A549 (cell line): ENCODE results near the gene GPR35.

Experiments used
- EP300 ChIP-seq, 2 experiments: fragments of >200 bp; sonication (Bioruptor Twin); formaldehyde crosslinking; IDR thresholded peaks; 2 replicates in 1 of 2; 3 replicates in 1 of 2; pipeline ENCODE4 v1.6.1; 2016 to 2017
- MAX ChIP-seq: IDR thresholded peaks from 2 replicates; pipeline ENCODE4 v1.6.1; 2012
- RCOR1 ChIP-seq: fragments of 150-350 bp; IDR thresholded peaks from 2 replicates; pipeline ENCODE4 v1.6.1; 2014; ENCODE audit warnings: antibody characterized with exemption, low read length, low read depth
- SREBF2 ChIP-seq: fragments of 450-650 bp; IDR thresholded peaks from 2 replicates; pipeline ENCODE4 v1.6.1; 2014; ENCODE audit warnings: mild to moderate bottlenecking, moderate library complexity
- ZNF302 ChIP-seq: fragments of 250-450 bp; sonication (Bioruptor Pico); IDR thresholded peaks from 2 replicates; pipeline ENCODE4 v1.9.0; 2021; ENCODE audit warnings: inconsistent platforms, mild to moderate bottlenecking, moderate library complexity
- TF ChIP-seq, protein P1 (sequence below): fragments of 200-600 bp; sonication (generic); IDR thresholded peaks from 2 replicates; pipeline ENCODE4 v1.6.1; 2016; ENCODE audit warnings: antibody characterized with exemption, mild to moderate bottlenecking, moderate library complexity
- TF ChIP-seq, protein P2 (sequence below): fragments of >200 bp; sonication (Bioruptor Twin); formaldehyde crosslinking; IDR thresholded peaks from 3 replicates; pipeline ENCODE4 v1.5.1; 2016

- TF ChIP-seq, protein P1, sequence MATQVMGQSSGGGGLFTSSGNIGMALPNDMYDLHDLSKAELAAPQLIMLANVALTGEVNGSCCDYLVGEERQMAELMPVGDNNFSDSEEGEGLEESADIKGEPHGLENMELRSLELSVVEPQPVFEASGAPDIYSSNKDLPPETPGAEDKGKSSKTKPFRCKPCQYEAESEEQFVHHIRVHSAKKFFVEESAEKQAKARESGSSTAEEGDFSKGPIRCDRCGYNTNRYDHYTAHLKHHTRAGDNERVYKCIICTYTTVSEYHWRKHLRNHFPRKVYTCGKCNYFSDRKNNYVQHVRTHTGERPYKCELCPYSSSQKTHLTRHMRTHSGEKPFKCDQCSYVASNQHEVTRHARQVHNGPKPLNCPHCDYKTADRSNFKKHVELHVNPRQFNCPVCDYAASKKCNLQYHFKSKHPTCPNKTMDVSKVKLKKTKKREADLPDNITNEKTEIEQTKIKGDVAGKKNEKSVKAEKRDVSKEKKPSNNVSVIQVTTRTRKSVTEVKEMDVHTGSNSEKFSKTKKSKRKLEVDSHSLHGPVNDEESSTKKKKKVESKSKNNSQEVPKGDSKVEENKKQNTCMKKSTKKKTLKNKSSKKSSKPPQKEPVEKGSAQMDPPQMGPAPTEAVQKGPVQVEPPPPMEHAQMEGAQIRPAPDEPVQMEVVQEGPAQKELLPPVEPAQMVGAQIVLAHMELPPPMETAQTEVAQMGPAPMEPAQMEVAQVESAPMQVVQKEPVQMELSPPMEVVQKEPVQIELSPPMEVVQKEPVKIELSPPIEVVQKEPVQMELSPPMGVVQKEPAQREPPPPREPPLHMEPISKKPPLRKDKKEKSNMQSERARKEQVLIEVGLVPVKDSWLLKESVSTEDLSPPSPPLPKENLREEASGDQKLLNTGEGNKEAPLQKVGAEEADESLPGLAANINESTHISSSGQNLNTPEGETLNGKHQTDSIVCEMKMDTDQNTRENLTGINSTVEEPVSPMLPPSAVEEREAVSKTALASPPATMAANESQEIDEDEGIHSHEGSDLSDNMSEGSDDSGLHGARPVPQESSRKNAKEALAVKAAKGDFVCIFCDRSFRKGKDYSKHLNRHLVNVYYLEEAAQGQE, result no peak
- no peak for TF ChIP-seq EP300 (IDR thresholded peaks at IDR 0.05)
- TF ChIP-seq, protein P2, sequence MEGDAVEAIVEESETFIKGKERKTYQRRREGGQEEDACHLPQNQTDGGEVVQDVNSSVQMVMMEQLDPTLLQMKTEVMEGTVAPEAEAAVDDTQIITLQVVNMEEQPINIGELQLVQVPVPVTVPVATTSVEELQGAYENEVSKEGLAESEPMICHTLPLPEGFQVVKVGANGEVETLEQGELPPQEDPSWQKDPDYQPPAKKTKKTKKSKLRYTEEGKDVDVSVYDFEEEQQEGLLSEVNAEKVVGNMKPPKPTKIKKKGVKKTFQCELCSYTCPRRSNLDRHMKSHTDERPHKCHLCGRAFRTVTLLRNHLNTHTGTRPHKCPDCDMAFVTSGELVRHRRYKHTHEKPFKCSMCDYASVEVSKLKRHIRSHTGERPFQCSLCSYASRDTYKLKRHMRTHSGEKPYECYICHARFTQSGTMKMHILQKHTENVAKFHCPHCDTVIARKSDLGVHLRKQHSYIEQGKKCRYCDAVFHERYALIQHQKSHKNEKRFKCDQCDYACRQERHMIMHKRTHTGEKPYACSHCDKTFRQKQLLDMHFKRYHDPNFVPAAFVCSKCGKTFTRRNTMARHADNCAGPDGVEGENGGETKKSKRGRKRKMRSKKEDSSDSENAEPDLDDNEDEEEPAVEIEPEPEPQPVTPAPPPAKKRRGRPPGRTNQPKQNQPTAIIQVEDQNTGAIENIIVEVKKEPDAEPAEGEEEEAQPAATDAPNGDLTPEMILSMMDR, result no peak
- no peak for TF ChIP-seq MAX
- TF ChIP-seq ZNF302 (CRISPR knock-in tag), result no peak
- no peak for TF ChIP-seq SREBF2
- TF ChIP-seq RCOR1, result no peak
Measured at GRCh38 chr2:240601831-240602160, 23.5 kb upstream of the GPR35 start.
